HG03280 (cell line): ENCODE results near the gene ITGA1.

Experiments
- ATAC-seq: cut with Tn5 transposase; IDR thresholded peaks from one replicate; pipeline ENCODE4 v1.9.1; 2021; ENCODE audit warnings: mild to moderate bottlenecking, moderate library complexity; ENCODE audit not compliant: unreplicated experiment

The ITGA1 gene

DNA sequence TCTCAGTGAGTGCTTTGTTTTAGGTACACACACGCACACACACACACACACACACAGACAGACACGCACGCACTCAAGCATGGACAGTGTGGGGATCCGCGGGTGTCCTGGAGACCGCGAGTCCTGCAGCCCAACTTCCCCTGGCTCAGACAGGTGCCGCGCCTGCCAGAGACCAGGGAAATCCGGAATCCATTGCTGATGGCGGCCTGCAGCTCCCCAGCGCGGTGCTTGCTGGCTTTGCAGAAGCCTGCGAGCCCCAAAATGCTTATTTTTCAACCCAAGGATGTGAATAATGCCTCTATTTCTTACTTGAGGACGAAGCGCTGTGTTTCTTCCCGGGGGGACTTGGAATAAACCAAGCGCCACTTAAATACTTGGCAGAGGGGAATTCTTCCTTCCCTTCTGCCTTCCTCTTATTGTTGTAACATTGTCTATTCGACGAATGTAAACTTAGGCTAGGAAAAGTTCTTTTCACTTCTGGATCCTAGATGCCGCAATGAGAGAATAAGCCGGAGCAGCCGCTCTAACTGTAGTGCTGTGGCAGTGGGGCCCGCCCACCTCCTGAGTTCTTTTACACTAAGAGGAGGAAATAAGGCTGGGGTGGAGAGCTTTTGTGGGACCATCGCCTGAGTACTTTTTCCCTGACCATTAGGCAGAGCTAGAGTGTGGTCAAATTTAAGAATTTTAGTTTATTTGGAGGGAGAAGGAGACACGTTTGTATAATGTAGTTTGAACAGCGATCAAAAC is 202.2 kb downstream of the ITGA1 start:
- ATAC-seq = no peak

DNA sequence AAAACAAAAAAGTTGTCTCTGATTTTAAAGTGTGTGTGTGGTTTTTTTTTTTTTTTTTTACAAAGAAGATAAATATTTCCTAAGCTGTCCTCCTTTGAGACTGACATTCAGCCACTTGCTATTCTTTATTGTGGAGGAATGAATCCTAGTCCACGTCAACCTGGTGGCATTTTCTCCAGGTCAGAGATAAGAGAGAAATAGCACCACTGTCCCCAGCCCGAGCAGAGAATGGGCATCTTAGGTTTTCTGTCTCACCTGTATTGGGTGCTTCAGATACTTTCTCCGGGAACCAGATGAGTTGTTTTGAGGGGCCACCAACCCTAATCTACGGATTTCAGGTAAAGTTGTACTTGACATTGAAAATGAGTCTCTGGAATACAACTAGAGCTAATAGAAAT is 202.8 kb downstream of the ITGA1 start:
- no peak for ATAC-seq

DNA sequence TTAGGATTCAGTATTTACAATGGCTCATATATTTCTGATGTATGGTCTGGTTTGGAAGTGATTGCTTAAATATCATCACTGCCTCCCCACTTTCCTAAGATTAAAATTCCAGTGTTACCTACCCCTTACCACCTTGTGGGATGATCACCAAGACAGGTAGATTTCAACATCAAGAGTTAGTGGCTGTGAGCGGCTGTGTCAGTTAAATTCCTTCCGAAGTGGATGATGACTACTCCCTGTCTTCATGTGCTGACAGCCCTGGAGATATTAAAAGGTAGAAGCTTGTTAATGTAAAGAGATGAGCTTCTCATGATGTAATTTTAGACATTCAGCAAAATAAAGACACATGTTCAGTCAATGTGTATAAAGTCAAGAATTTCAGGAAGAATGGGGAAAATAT is 205.7 kb downstream of the ITGA1 start:
- no peak for ATAC-seq

DNA sequence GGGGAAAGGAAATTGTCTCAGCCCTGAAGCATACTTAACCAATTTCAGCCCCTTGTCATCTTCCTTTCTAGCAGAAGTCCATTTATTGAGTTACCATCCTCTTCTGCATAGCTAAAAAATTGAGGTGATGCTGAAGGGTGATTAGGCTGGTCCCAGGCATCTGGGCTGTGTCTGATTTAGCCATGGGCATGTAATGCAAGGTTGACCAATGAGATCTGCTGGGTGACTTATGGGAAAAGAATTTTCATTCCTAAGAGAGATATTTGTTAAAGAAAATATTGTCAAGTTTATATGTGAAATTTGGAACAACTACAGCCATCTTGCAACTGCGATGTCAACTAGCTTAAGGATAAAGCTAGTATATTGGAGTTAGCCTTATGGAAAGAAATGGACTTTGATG is 206.6 kb downstream of the ITGA1 start:
- no peak for ATAC-seq

DNA sequence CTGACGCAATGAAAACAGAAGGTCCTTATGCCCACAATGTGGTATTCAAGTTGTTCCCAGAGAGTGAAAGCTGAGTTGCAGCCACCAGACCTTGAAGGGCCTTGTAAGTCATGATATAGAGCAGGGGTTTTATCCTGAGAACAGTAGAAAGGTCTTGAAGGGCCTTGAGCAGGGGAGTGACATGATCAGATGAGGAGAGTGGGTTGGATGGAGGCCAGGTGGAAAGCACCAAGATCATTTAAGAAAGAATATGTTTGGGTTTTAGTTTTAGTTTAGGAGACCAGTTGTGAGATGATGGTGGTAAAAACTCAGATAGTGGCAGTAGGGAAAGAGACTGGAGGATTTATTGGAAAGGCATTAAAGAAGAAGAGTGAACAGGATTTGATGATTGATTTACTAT is 207.4 kb downstream of the ITGA1 start:
- no peak for ATAC-seq

DNA sequence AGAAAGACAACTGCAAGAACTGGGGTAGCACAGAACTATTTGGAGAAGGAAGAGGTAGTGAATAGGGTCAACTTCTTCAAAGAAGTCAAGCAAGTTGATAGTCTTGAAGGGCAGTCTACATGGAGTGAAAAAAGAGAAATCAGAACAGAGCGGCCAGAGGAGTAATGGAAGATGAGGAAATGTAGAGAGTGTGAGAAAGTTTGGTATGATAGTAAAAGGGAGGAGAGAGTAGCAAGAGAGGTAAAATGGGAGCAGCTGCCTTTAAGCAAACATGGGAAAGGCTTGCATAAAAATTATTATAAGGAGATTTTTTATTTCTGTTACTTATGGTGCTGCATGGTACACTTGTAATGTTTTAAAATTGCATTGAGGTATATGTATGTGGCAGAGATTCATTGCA is 208.2 kb downstream of the ITGA1 start:
- no peak for ATAC-seq

DNA sequence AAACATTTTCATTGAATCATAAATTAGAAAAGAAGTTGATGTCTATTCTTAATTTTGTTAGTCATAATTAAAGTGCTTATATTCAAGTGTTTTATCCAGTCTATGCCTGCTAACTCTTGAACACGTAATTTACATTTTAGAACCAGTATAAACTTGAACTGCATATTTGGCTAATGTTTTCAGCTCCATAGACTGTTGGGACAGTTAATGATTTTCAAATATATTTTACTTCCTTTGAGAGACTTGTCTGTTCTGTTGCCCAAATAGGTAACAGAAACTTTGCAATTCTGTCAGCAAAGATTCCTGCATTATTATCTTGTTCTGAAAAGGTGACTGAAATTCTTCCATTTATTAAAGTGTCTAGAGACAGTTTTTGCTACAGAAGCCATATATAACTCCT is 209.3 kb downstream of the ITGA1 start:
- ATAC-seq = no peak

DNA sequence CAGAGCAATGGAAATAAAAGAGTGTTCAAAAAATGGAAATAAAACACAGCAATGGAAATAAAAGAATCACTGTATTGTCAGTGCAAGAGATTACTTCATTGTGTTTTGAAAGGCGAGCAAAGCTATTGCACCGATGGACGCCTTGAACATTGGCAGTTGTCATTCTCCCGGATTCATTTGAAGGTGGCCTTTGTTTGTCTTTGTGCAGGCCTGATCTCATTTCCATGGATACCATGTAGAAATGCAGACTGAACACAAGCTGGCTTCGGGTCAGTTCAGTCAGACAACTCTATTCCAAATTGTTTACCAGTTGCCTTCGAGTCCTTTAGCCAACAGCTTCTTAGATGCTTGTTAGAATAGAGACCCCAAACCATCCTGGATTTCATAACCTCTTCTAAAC is 209.7 kb downstream of the ITGA1 start:
- no peak for ATAC-seq

DNA sequence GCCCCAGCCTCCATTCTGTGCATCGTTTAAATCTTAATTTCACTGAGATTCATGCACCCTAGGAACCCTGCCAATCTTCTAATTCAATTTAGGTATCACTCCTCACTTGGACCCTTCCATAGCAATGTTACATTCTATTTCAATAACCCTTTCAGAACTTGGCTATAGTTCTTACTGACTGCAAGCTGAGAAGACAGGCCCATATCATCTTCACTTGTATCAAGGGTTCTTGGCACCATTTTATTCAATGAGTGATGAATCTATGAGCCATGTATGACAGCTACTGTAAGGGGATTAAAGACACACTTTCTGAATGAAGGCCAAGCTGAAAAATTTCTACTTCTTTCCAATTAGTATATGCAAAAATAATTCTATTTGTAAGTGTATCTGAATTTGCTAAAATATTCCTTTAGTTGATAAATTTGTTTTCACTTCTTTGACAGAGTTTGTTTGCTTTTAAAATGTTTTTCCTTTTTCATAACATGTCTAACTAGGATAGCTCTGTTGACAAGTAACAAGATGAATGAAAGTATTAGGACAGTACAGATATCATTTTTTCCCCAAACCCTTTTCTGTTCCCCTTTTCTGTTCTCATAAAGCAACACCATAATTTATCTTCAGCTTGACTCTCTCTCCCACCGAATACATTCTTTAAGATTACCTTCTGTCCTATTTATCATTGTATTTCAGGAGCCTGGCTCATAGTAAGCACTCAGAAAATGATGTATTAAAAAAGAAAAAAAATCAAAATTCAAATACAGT is 211.0 kb downstream of the ITGA1 start:
- no peak for ATAC-seq

DNA sequence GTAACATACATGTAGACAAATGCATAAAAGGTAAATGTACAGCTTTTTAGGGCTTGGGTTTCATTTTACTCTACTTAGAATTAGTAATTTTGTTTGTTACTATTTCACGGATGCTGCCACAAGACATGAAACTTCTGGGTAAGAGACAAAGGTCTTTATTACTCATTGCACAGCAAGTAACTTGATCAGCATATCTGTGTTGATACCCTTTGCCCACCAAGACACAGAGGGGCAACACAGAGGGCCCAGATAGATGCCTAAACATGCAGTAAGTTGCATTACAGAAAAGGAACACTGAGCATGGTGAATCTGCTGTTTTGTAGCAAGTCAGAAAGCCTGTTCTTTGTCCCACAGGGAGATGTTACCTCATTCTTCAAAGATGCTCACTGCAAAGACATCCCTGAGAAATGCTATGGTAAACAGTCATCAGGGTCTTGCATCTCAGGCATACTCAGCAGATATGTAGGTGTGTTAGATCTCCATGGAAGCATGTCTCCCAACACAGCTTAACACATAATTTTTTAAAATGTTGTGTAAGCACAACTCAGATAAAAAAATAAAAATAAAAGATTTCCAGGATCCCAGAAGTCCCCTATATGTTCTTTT is 211.7 kb downstream of the ITGA1 start:
- ATAC-seq = no peak

DNA sequence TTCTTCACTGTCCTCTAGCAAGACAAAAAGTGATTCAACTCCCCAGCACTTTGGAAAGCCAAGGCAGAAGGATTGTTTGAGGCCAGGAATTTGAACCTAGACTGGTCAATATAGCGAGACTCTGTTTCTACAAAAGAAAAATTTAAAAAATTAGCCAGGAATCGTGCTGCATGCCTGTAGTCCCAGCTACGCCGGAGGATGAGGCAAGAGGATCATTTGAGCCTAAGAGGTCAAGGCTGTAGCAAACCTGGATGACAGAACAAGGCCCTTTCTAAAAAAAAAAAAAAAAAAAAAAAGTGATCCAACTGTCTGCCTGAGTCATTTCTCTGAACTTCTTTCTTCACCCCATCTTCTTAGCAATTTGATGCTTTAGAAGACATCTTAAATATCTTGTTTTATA is 213.8 kb downstream of the ITGA1 start:
- no peak for ATAC-seq

DNA sequence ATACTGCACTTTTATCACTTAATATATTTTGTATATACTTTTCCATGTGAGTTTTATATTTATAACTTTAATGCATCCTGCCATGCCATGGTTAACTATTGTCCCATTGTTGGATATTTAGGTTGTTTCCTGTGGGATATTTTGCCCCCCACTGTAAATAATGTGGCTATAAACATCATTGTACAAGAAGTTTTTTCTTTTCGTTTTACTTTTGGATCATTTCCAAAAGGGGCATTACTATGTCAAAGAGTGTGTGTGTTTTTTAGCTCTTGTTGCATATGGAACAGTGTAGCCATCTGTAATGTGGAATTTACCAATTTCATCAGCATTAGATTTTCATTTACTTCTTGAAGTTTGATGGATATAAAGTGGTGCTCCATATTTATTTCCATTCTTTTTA is 214.8 kb downstream of the ITGA1 start:
- ATAC-seq = no peak

DNA sequence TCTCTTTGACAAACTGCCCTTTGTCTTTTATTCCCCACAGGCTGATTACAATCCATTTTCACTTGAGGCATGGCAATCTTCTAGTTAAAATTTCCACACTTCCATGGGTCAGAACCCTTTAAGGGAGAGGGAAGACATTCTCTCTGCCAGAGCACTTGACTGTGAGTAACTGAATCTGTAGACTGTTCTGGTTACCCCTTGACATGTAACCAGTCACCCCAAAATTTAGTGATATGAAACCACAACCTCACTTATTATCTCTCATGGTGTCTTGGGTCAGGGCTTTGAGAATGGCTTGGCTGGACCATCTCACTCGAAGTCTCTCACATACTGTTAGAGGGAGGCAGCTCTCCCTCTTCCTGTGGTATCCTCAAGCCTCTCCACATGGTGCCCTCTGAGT is 215.4 kb downstream of the ITGA1 start:
- ATAC-seq = no peak

DNA sequence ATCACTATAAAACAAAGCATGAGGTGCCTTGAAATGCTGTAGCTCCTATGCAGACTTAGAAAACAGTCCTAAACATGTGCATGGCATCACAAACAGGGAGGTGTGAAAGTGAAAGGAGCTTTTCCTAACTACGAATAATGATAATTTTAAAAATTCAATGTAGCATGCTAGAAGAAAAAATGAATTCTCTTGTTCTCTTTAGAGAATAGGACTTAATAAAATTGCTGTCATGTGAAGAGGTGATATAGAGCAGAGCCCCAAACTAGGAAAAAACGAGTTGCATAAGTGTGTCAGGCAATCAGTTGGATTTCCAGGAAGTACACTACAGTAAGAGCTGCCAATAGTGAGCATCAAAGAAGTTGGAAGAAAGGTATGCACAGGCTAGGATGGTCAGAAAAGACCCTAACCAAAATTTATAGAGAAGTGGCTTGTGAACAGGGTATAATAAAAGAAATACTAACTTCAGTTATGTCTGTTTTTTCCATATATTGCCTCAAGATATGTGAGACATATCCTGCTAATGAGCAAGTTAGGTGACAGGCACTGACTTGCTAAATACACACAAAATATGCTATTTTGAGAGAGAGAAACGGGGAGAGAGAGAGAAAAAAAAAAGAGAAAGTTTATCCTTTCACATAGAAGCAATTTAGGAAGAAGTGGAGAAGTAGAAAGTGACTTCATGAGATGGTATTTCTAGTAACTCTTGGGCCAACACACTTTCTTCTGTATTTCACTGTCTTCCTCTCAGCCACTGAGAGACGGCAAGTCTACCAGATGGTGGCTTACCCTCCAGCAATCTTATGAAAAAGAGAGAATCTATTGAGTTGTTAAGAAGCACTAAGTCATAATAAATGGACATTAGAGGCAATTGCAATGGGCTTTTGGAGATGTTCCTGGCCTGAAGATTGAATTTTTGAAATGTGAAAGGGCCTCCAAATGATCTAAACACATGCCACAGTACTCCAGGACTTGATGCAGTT is 219.5 kb downstream of the ITGA1 start:
- no peak for ATAC-seq

DNA sequence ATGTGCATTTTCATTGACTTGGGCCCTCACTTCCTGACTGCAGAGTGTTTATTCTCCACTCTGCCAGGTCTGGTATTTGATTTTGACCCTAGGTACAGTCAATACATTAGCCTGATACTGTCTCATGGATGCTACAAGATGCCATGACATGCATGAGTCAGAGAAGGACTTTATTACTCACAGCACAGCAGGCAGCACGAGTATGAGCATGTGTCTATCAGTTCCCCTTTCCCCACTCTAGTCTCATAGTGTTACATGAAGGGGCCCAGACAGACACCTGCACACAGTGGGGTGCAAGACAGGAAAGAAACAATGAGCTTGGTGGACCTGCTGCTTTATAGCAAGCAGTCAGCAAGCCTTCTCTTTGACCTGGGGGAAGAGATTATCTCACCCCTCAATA is 221.0 kb downstream of the ITGA1 start:
- ATAC-seq = peak; percentile 85
